HepG2 (cell line): ENCODE results near the gene ZNF444. TPM values are rescaled to one million over a fixed set of nuclear protein-coding genes. Genes with fewer than 3 reads are reported as not detected.

Experiments used
- AHR ChIP-seq: IDR thresholded peaks from 2 replicates; pipeline ENCODE4 v1.6.1; 2018; ENCODE audit warnings: missing genetic modification reagents, missing compliant biosample characterization
- ATF1 ChIP-seq: IDR thresholded peaks from 2 replicates; pipeline ENCODE4 v1.6.1; 2016; ENCODE audit warnings: mild to moderate bottlenecking, control low read depth
- CEBPB ChIP-seq: IDR thresholded peaks from 2 replicates; pipeline ENCODE4 v1.6.1; 2011; ENCODE audit warnings: low read depth, low read length, improper control_type of control experiment, borderline replicate concordance
- CREB1 ChIP-seq, 2 experiments: fragments of 450-650 bp in 1 of 2; IDR thresholded peaks; 2 replicates each; pipeline ENCODE4 v1.6.1; 2016 to 2017; ENCODE audit warnings: control low read depth in 1 of 2, mild to moderate bottlenecking in 1 of 2, missing compliant biosample characterization in 1 of 2, missing genetic modification characterization in 1 of 2
- DNMT3B ChIP-seq: conservative IDR thresholded peaks from 2 replicates; pipeline ENCODE4 v1.6.1; 2016; ENCODE audit warnings: missing biosample characterization, control low read depth
- EED ChIP-seq: sonication (generic); formaldehyde crosslinking; IDR thresholded peaks from 2 replicates; pipeline ENCODE4 v1.5.0; 2020; ENCODE audit warnings: mild to moderate bottlenecking, missing genetic modification reagents
- FOXJ3 ChIP-seq: sonication (generic); formaldehyde crosslinking; IDR thresholded peaks from 2 replicates; pipeline ENCODE4 v1.4.0; 2020; ENCODE audit warnings: missing genetic modification reagents, mild to moderate bottlenecking, borderline replicate concordance
- GMEB1 ChIP-seq: sonication (generic); formaldehyde crosslinking; IDR thresholded peaks from 2 replicates; pipeline ENCODE4 v1.5.1; 2020; ENCODE audit warnings: missing genetic modification reagents, mild to moderate bottlenecking, borderline replicate concordance
- HMGA1 ChIP-seq: sonication (generic); formaldehyde crosslinking; conservative IDR thresholded peaks from 2 replicates; pipeline ENCODE4 v1.4.0; 2020; ENCODE audit warnings: missing genetic modification reagents
- KDM4B ChIP-seq: sonication (generic); formaldehyde crosslinking; IDR thresholded peaks from 2 replicates; pipeline ENCODE4 v1.4.0; 2020; ENCODE audit warnings: missing genetic modification reagents
- NR3C1 ChIP-seq: sonication (generic); formaldehyde crosslinking; IDR thresholded peaks from 2 replicates; pipeline ENCODE4 v1.4.0; 2020; ENCODE audit warnings: missing genetic modification reagents
- SKI ChIP-seq: fragments of 450-650 bp; IDR thresholded peaks from one replicate; pipeline ENCODE4 v1.6.1; 2018; ENCODE audit warnings: mild to moderate bottlenecking; ENCODE audit not compliant: partially characterized antibody
- SMAD3 ChIP-seq: sonication (generic); formaldehyde crosslinking; IDR thresholded peaks from 2 replicates; pipeline ENCODE4 v1.4.0; 2020; ENCODE audit warnings: missing genetic modification reagents
- ZBTB34 ChIP-seq: sonication (generic); formaldehyde crosslinking; IDR thresholded peaks from 2 replicates; pipeline ENCODE4 v1.8.0; 2022; ENCODE audit warnings: mild to moderate bottlenecking, missing genetic modification reagents
- ZBTB7A ChIP-seq: sonication (generic); formaldehyde crosslinking; IDR thresholded peaks from 2 replicates; pipeline ENCODE4 v1.8.0; 2022; ENCODE audit warnings: mild to moderate bottlenecking, missing genetic modification reagents
- ZKSCAN1 ChIP-seq: fragments of 150-350 bp; IDR thresholded peaks from 2 replicates; pipeline ENCODE4 v1.6.1; 2014; ENCODE audit warnings: low read length
- ZNF225 ChIP-seq: sonication (generic); formaldehyde crosslinking; IDR thresholded peaks from 2 replicates; pipeline ENCODE4 v1.4.0; 2020; ENCODE audit warnings: mild to moderate bottlenecking, missing genetic modification reagents
- ZNF274 ChIP-seq: sonication (generic); formaldehyde crosslinking; IDR thresholded peaks from 2 replicates; pipeline ENCODE4 v1.5.1; 2020; ENCODE audit warnings: mild to moderate bottlenecking, missing genetic modification reagents
- ZNF329 ChIP-seq: sonication (generic); formaldehyde crosslinking; IDR thresholded peaks from 2 replicates; pipeline ENCODE4 v1.9.0; 2021; ENCODE audit warnings: low read depth, mild to moderate bottlenecking, missing genetic modification reagents
- ZNF335 ChIP-seq: sonication (generic); formaldehyde crosslinking; IDR thresholded peaks from 2 replicates; pipeline ENCODE4 v1.4.0; 2020; ENCODE audit warnings: missing genetic modification reagents
- polyA plus RNA-seq, 8 experiments: library from polyadenylated mRNA; depleted of rRNA in 3 of 8; stranded (reverse) in 7 of 8; unstranded in 1 of 8; fragments of >200 nt; fragmentation: Illumina TruSeq in 4 of 8; extraction: Trizol in 4 of 8; gene quantifications; 2 replicates each; pipeline versions ENCODE4 v1.2.1 to v1.2.3, GENCODE V29; 2011 to 2016; ENCODE audit warnings: low read depth in 4 of 8, missing spikeins in 1 of 8, mixed read lengths in 1 of 8; ENCODE audit not compliant: insufficient read depth in 1 of 8
- total RNA-seq, 5 experiments: library from RNA; depleted of rRNA; stranded (reverse); fragments of >200 nt; fragmentation: Illumina TruSeq; extraction: Trizol; gene quantifications; 2 replicates each; pipeline ENCODE4 v1.2.3, GENCODE V29; 2016; ENCODE audit warnings: low read depth in 1 of 5
- TF ChIP-seq, protein P1 (sequence below): conservative IDR thresholded peaks from 2 replicates; pipeline ENCODE4 v1.6.1; 2018; ENCODE audit warnings: missing genetic modification reagents
- TF ChIP-seq, protein P2 (sequence below): sonication (generic); formaldehyde crosslinking; IDR thresholded peaks from 2 replicates; pipeline ENCODE4 v1.5.1; 2020; ENCODE audit warnings: mild to moderate bottlenecking, missing genetic modification reagents

ZNF444 gene
- total and polyA plus RNA-seq, 2 of the 13 experiments (the other 11 are each of a cell fraction or from before 2014, with no cell fraction given) = 27.4 to 30.3 TPM

DNA sequence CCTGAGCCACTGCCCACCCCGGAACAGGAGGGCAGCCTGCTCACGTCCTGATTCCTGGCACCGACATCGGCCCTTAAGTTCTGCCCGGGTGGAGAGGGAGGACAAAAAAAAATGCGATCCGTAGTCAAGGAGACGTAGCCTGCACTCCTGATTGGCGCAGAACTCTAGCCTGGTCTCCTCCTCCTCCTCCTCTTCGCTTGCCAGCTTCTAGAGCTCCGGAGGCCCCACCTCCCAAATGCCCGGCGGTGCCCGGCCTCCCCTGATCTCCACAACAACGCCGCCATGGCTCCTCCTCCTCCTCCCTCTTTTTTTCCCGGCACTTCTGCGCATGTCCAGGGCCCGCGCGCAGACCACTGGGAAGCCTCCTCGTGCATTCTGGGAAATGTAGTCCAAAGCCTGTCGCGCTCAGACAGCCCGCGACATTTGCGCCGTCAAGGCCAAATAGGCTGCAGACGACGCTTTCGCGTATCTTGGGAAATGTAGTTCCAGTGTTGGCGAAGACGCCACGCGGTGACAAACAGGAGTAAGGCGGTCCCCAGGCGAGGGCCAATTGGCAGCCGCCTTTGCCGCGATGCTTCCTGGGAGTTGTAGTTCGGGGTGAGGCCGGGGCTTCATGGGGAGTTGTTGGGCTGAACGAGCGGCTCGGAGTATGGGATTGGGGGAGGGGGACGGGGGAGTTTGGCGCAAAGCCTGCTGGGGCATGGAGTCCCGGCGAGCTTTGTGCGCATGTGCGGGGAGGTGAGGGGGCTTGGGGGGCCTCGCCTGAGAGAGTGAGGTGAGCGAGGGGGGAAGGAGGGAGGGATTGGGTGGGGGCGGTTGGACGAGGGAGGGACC lies at the start of gene ZNF444 (continued):
- TF ChIP-seq FOXJ3 (CRISPR knock-in tag) = no peak
- peak; percentile 93 for TF ChIP-seq CREB1 (IDR thresholded peaks at IDR 0.05)
- peak; percentile 97 for TF ChIP-seq CREB1 (CRISPR knock-in tag; IDR thresholded peaks at IDR 0.05)
- no peak for TF ChIP-seq ZNF274 (CRISPR knock-in tag)
- TF ChIP-seq KDM4B (CRISPR knock-in tag) = no peak
- TF ChIP-seq DNMT3B = 0 out of 2 replicates have a peak, but pooled peaks have one; percentile 17
- no peak for TF ChIP-seq EED
- no peak for TF ChIP-seq ZNF225 (CRISPR knock-in tag)
- TF ChIP-seq ZNF335 (CRISPR knock-in tag) = peak; percentile 79; the same call in 1 of the 2 replicates
- no peak for TF ChIP-seq SMAD3
- TF ChIP-seq ZBTB34 (CRISPR knock-in tag) = no peak
- TF ChIP-seq, protein P1, sequence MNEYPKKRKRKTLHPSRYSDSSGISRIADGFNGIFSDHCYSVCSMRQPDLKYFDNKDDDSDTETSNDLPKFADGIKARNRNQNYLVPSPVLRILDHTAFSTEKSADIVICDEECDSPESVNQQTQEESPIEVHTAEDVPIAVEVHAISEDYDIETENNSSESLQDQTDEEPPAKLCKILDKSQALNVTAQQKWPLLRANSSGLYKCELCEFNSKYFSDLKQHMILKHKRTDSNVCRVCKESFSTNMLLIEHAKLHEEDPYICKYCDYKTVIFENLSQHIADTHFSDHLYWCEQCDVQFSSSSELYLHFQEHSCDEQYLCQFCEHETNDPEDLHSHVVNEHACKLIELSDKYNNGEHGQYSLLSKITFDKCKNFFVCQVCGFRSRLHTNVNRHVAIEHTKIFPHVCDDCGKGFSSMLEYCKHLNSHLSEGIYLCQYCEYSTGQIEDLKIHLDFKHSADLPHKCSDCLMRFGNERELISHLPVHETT (CRISPR knock-in tag) = peak; percentile 80
- peak; percentile 95 for TF ChIP-seq GMEB1 (CRISPR knock-in tag)
- no peak for TF ChIP-seq NR3C1 (CRISPR knock-in tag)
- TF ChIP-seq SKI = no peak
- TF ChIP-seq AHR (CRISPR knock-in tag) = no peak
- no peak for TF ChIP-seq ZNF329
- TF ChIP-seq ATF1 (CRISPR knock-in tag) = peak; percentile 94
- no peak for TF ChIP-seq CEBPB
- TF ChIP-seq ZKSCAN1 = no peak
- TF ChIP-seq, protein P2, sequence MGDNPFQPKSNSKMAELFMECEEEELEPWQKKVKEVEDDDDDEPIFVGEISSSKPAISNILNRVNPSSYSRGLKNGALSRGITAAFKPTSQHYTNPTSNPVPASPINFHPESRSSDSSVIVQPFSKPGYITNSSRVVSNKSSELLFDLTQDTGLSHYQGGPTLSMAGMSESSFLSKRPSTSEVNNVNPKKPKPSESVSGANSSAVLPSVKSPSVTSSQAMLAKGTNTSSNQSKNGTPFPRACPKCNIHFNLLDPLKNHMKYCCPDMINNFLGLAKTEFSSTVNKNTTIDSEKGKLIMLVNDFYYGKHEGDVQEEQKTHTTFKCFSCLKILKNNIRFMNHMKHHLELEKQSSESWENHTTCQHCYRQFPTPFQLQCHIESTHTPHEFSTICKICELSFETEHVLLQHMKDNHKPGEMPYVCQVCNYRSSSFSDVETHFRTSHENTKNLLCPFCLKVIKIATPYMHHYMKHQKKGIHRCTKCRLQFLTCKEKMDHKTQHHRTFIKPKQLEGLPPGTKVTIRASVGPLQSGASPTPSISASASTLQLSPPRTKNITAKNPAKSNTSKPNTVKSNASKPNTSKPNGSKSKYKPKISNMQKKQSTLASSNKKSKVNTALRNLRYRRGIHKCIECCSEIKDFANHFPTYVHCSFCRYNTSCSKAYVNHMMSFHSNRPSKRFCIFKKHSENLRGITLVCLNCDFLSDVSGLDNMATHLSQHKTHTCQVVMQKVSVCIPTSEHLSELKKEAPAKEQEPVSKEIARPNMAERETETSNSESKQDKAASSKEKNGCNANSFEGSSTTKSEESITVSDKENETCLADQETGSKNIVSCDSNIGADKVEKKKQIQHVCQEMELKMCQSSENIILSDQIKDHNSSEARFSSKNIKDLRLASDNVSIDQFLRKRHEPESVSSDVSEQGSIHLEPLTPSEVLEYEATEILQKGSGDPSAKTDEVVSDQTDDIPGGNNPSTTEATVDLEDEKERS (CRISPR knock-in tag) = no peak
- no peak for TF ChIP-seq ZBTB7A
- TF ChIP-seq HMGA1 = no peak
